ENCODE measurements around the gene RHOXF1. TPM values are rescaled to one million over a fixed set of nuclear protein-coding genes. Genes with fewer than 3 reads are reported as not detected.
"Not testable (repeated sequence)": the region's sequence is repeated elsewhere in the genome, so short reads cannot be mapped to it uniquely, and the experiment has no call there.

Gene RHOXF1
- total RNA-seq, 4 donors from 2014 or later: 2.1 to 3.6 TPM; not detected in 2

GRCh38 chrX:120125444-120125843 is 9.7 kb upstream of the RHOXF1 start:
- H3K4me3 ChIP-seq: no peak overlapping the region
- TF ChIP-seq CTCF (IDR thresholded peaks at IDR 0.05) (no peak), EP300 (IDR thresholded peaks at IDR 0.05) (no peak), POLR2AphosphoS5 (IDR thresholded peaks at IDR 0.05) (no peak), POLR2A (IDR thresholded peaks at IDR 0.05) (no peak)

GRCh38 chrX:120120223-120120622 is 4.5 kb upstream of the RHOXF1 start:
- Histone ChIP-seq H3K4me1 (no peaks in the 10 kb centered on the region), H3K4me3 (no peak overlapping the region), H3K9me3 (no peaks in the 10 kb centered on the region), H3K27ac (no peak overlapping the region), H3K27me3 (no peaks in the 10 kb centered on the region), H3K36me3 (no peaks in the 10 kb centered on the region)
- no peak for TF ChIP-seq EP300 (IDR thresholded peaks at IDR 0.05)
- TF ChIP-seq POLR2AphosphoS5 (IDR thresholded peaks at IDR 0.05): no peak
- TF ChIP-seq CTCF (IDR thresholded peaks at IDR 0.05): no peak
- no peak for TF ChIP-seq POLR2A (IDR thresholded peaks at IDR 0.05)
- 77% methylated on average over 12 of the region's 12 CpGs for WGBS
- DNase-seq (ENCODE audit: low spot score in 2 of 2): no peak

More at GRCh38 chrX:120125444-120125843, 9.7 kb upstream of the RHOXF1 start:
- DNase-seq (ENCODE audit: low spot score in 2 of 2): no peak
- H3K27ac ChIP-seq: no peak overlapping the region
- H3K9me3 ChIP-seq: no peaks in the 10 kb centered on the region
- no peaks in the 10 kb centered on the region for H3K27me3 ChIP-seq
- H3K4me1 ChIP-seq: no peaks in the 10 kb centered on the region
- no peaks in the 10 kb centered on the region for H3K36me3 ChIP-seq
- 79% methylated on average over 3 of the region's 3 CpGs for WGBS

GRCh38 chrX:120111611-120112010 is 4.1 kb downstream of the RHOXF1 start:
- Histone ChIP-seq H3K9me3 (no peaks in the 10 kb centered on the region), H3K27ac (no peak overlapping the region), H3K4me1 (no peaks in the 10 kb centered on the region), H3K36me3 (no peaks in the 10 kb centered on the region), H3K27me3 (no peaks in the 10 kb centered on the region), H3K4me3 (no peak overlapping the region)
- no peak for DNase-seq (ENCODE audit: low spot score in 2 of 2)
- TF ChIP-seq EP300 (IDR thresholded peaks at IDR 0.05): no peak
- no peak for TF ChIP-seq POLR2AphosphoS5 (IDR thresholded peaks at IDR 0.05)
- TF ChIP-seq CTCF (IDR thresholded peaks at IDR 0.05): no peak
- TF ChIP-seq POLR2A (IDR thresholded peaks at IDR 0.05): no peak

GRCh38 chrX:120109378-120109777 is 6.3 kb downstream of the RHOXF1 start:
- 65% methylated on average over 1 of the region's 1 CpG for WGBS
- TF ChIP-seq EP300 (IDR thresholded peaks at IDR 0.05): no peak
- no peak for TF ChIP-seq POLR2A (IDR thresholded peaks at IDR 0.05)
- no peak for TF ChIP-seq CTCF (IDR thresholded peaks at IDR 0.05)
- no peak for DNase-seq (ENCODE audit: low spot score in 2 of 2)
- Histone ChIP-seq H3K36me3 (no peaks in the 10 kb centered on the region), H3K27ac (no peak overlapping the region), H3K27me3 (no peaks in the 10 kb centered on the region), H3K9me3 (no peaks in the 10 kb centered on the region), H3K4me1 (no peaks in the 10 kb centered on the region), H3K4me3 (no peak overlapping the region)

- not testable (repeated sequence) for H3K36me3 ChIP-seq
These were observed 11.0 kb downstream of the RHOXF1 start for GRCh38 chrX:120104707-120105106.

GRCh38 chrX:120101057-120101456 is 14.7 kb downstream of the RHOXF1 start:
- 88% methylated on average over 2 of the region's 2 CpGs for WGBS
- DNase-seq (ENCODE audit: low spot score in 2 of 2); H3K9me3 ChIP-seq: not testable (repeated sequence)

More at GRCh38 chrX:120104707-120105106, 11.0 kb downstream of the RHOXF1 start:
- not testable (repeated sequence) for DNase-seq (ENCODE audit: low spot score in 2 of 2); H3K27me3 ChIP-seq; H3K4me1 ChIP-seq; H3K27ac ChIP-seq; H3K9me3 ChIP-seq; H3K4me3 ChIP-seq
- WGBS: 92% methylated on average over 2 of the region's 2 CpGs

More at GRCh38 chrX:120101057-120101456, 14.7 kb downstream of the RHOXF1 start:
- not testable (repeated sequence) for H3K4me1 ChIP-seq, H3K27me3 ChIP-seq, H3K4me3 ChIP-seq, H3K27ac ChIP-seq, H3K36me3 ChIP-seq

All from suprapubic skin (tissue), 4 donors.